ENCODE data around the gene ATP6V0B.

ATP6V0B gene

GRCh38 chr1:43936431-43937151 is 38.2 kb upstream of the ATP6V0B start:
- no peak overlapping the region for H3K27ac ChIP-seq (replicated peaks)
- peak; percentile 29 to 35 for DNase-seq (ENCODE audit: low read depth in 1 of 2, low spot score in 1 of 2)
- peak overlapping the region; percentile 19 for H3K4me3 ChIP-seq (replicated peaks; ENCODE audit: insufficient read depth, low read length)

GRCh38 chr1:43937179-43937865 is 37.4 kb upstream of the ATP6V0B start:
- H3K27me3 ChIP-seq (ENCODE audit: insufficient read depth, poor library complexity, severe bottlenecking): no peaks in the 10 kb centered on the region
- TF ChIP-seq, protein P1, sequence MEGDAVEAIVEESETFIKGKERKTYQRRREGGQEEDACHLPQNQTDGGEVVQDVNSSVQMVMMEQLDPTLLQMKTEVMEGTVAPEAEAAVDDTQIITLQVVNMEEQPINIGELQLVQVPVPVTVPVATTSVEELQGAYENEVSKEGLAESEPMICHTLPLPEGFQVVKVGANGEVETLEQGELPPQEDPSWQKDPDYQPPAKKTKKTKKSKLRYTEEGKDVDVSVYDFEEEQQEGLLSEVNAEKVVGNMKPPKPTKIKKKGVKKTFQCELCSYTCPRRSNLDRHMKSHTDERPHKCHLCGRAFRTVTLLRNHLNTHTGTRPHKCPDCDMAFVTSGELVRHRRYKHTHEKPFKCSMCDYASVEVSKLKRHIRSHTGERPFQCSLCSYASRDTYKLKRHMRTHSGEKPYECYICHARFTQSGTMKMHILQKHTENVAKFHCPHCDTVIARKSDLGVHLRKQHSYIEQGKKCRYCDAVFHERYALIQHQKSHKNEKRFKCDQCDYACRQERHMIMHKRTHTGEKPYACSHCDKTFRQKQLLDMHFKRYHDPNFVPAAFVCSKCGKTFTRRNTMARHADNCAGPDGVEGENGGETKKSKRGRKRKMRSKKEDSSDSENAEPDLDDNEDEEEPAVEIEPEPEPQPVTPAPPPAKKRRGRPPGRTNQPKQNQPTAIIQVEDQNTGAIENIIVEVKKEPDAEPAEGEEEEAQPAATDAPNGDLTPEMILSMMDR (IDR thresholded peaks at IDR 0.05; ENCODE audit: insufficient read depth, low read length): no peak
- TF ChIP-seq POLR2AphosphoS5 (IDR thresholded peaks at IDR 0.05; ENCODE audit: low read depth) (no peak), GABPA (IDR thresholded peaks at IDR 0.05; ENCODE audit: low read depth) (no peak), REST (IDR thresholded peaks at IDR 0.05; ENCODE audit: insufficient replicate concordance, low read depth) (no peak), SPI1 (IDR thresholded peaks at IDR 0.05; ENCODE audit: borderline replicate concordance, low read depth) (no peak)
- DNase-seq (ENCODE audit: low read depth in 1 of 2, low spot score in 1 of 2): no peak
- H3K4me3 ChIP-seq (replicated peaks; ENCODE audit: insufficient read depth, low read length): no peak overlapping the region
- H3K27ac ChIP-seq (replicated peaks): no peak overlapping the region

More at GRCh38 chr1:43936431-43937151, 38.2 kb upstream of the ATP6V0B start:
- H3K27me3 ChIP-seq (ENCODE audit: insufficient read depth, poor library complexity, severe bottlenecking): no peaks in the 10 kb centered on the region
- TF ChIP-seq GABPA (IDR thresholded peaks at IDR 0.05; ENCODE audit: low read depth): no peak

GRCh38 chr1:43938383-43938782 is 36.4 kb upstream of the ATP6V0B start:
- DNase-seq (ENCODE audit: low read depth in 1 of 2, low spot score in 1 of 2): no peak
- TF ChIP-seq GABPA (IDR thresholded peaks at IDR 0.05; ENCODE audit: low read depth) (no peak), SPI1 (IDR thresholded peaks at IDR 0.05; ENCODE audit: borderline replicate concordance, low read depth) (no peak), POLR2AphosphoS5 (IDR thresholded peaks at IDR 0.05; ENCODE audit: low read depth) (no peak), REST (IDR thresholded peaks at IDR 0.05; ENCODE audit: insufficient replicate concordance, low read depth) (no peak)
- TF ChIP-seq, protein P1 (IDR thresholded peaks at IDR 0.05; ENCODE audit: insufficient read depth, low read length): no peak
- no peaks in the 10 kb centered on the region for H3K27me3 ChIP-seq (ENCODE audit: insufficient read depth, poor library complexity, severe bottlenecking)
- H3K4me3 ChIP-seq (replicated peaks; ENCODE audit: insufficient read depth, low read length): no peak overlapping the region
- no peak overlapping the region for H3K27ac ChIP-seq (replicated peaks)

- Histone ChIP-seq H3K27me3 (ENCODE audit: insufficient read depth, poor library complexity, severe bottlenecking) (no peaks in the 10 kb centered on the region), H3K4me3 (replicated peaks; ENCODE audit: insufficient read depth, low read length) (no peak overlapping the region), H3K27ac (replicated peaks) (no peak overlapping the region)
- TF ChIP-seq SPI1 (IDR thresholded peaks at IDR 0.05; ENCODE audit: borderline replicate concordance, low read depth) (no peak), REST (IDR thresholded peaks at IDR 0.05; ENCODE audit: insufficient replicate concordance, low read depth) (no peak), GABPA (IDR thresholded peaks at IDR 0.05; ENCODE audit: low read depth) (no peak), POLR2AphosphoS5 (IDR thresholded peaks at IDR 0.05; ENCODE audit: low read depth) (no peak)
- TF ChIP-seq, protein P1 (IDR thresholded peaks at IDR 0.05; ENCODE audit: insufficient read depth, low read length): no peak
- DNase-seq (ENCODE audit: low read depth in 1 of 2, low spot score in 1 of 2): no peak
Measured at GRCh38 chr1:43938892-43939587, 35.7 kb upstream of the ATP6V0B start.
